ENCODE data around the gene SH3BP4. TPM values are rescaled to one million over a fixed set of nuclear protein-coding genes. Genes with fewer than 3 reads are reported as not detected.

Gene SH3BP4
- total RNA-seq, 1 donor from 2014 or later, result 45.7 TPM

- no peak for TF ChIP-seq CTCF (IDR thresholded peaks at IDR 0.05; ENCODE audit: unreplicated experiment)
- H3K36me3 Mint-ChIP-seq (ENCODE audit: insufficient read depth), result no peaks in the 10 kb centered on the region
- DNase-seq (ENCODE audit: low spot score, unreplicated experiment), result no peak
- peaks cover 11% of the 10 kb centered on the region for H3K9me3 Mint-ChIP-seq (ENCODE audit: low read depth)
- no peaks in the 10 kb centered on the region for H3K27me3 Mint-ChIP-seq
- no peak overlapping the region for H3K4me3 Mint-ChIP-seq (ENCODE audit: low read depth)
- H3K27ac Mint-ChIP-seq, result no peak overlapping the region
- peaks cover 6% of the 10 kb centered on the region for H3K4me1 Mint-ChIP-seq (ENCODE audit: low read depth)
Observed at GRCh38 chr2:235066490-235066889, 114.7 kb downstream of the SH3BP4 start.

- peaks cover 11% of the 10 kb centered on the region for H3K9me3 Mint-ChIP-seq (ENCODE audit: low read depth)
- H3K36me3 Mint-ChIP-seq (ENCODE audit: insufficient read depth), result no peaks in the 10 kb centered on the region
- H3K4me3 Mint-ChIP-seq (ENCODE audit: low read depth), result no peak overlapping the region
- H3K27ac Mint-ChIP-seq, result no peak overlapping the region
- no peaks in the 10 kb centered on the region for H3K27me3 Mint-ChIP-seq
- no peak for TF ChIP-seq CTCF (IDR thresholded peaks at IDR 0.05; ENCODE audit: unreplicated experiment)
- no peak for DNase-seq (ENCODE audit: low spot score, unreplicated experiment)
- peaks cover 6% of the 10 kb centered on the region for H3K4me1 Mint-ChIP-seq (ENCODE audit: low read depth)
Observed at GRCh38 chr2:235066895-235067294, 115.1 kb downstream of the SH3BP4 start.

GRCh38 chr2:235068701-235069100 is 116.9 kb downstream of the SH3BP4 start:
- H3K4me3 Mint-ChIP-seq (ENCODE audit: low read depth), result no peak overlapping the region
- peaks cover 6% of the 10 kb centered on the region for H3K4me1 Mint-ChIP-seq (ENCODE audit: low read depth)
- no peaks in the 10 kb centered on the region for H3K36me3 Mint-ChIP-seq (ENCODE audit: insufficient read depth)
- H3K9me3 Mint-ChIP-seq (ENCODE audit: low read depth), result peaks cover 11% of the 10 kb centered on the region
- no peaks in the 10 kb centered on the region for H3K27me3 Mint-ChIP-seq
- no peak for DNase-seq (ENCODE audit: low spot score, unreplicated experiment)
- no peak for TF ChIP-seq CTCF (IDR thresholded peaks at IDR 0.05; ENCODE audit: unreplicated experiment)
- H3K27ac Mint-ChIP-seq, result no peak overlapping the region

- DNase-seq (ENCODE audit: low spot score, unreplicated experiment), result no peak
- peaks cover 11% of the 10 kb centered on the region for H3K9me3 Mint-ChIP-seq (ENCODE audit: low read depth)
- H3K27me3 Mint-ChIP-seq, result no peaks in the 10 kb centered on the region
- no peak overlapping the region for H3K4me3 Mint-ChIP-seq (ENCODE audit: low read depth)
- no peaks in the 10 kb centered on the region for H3K36me3 Mint-ChIP-seq (ENCODE audit: insufficient read depth)
- TF ChIP-seq CTCF (IDR thresholded peaks at IDR 0.05; ENCODE audit: unreplicated experiment), result no peak
- H3K4me1 Mint-ChIP-seq (ENCODE audit: low read depth), result peaks cover 6% of the 10 kb centered on the region
- no peak overlapping the region for H3K27ac Mint-ChIP-seq
Observed at GRCh38 chr2:235070063-235070706, 118.4 kb downstream of the SH3BP4 start.

GRCh38 chr2:235073868-235074413 is 122.1 kb downstream of the SH3BP4 start:
- no peak for DNase-seq (ENCODE audit: low spot score, unreplicated experiment)
- no peaks in the 10 kb centered on the region for H3K36me3 Mint-ChIP-seq (ENCODE audit: insufficient read depth)
- H3K27me3 Mint-ChIP-seq, result no peaks in the 10 kb centered on the region
- peaks cover 4% of the 10 kb centered on the region for H3K4me1 Mint-ChIP-seq (ENCODE audit: low read depth)
- H3K4me3 Mint-ChIP-seq (ENCODE audit: low read depth), result no peak overlapping the region
- TF ChIP-seq CTCF (IDR thresholded peaks at IDR 0.05; ENCODE audit: unreplicated experiment), result no peak
- H3K9me3 Mint-ChIP-seq (ENCODE audit: low read depth), result peaks cover 11% of the 10 kb centered on the region
- H3K27ac Mint-ChIP-seq, result no peak overlapping the region

Measured in progenitor cell of endocrine pancreas (in vitro differentiated cells).